ENCODE data around the gene COL6A5.

The COL6A5 gene

GRCh38 chr3:130529486-130530215 lies 184.2 kb downstream of the COL6A5 start:
- DNase-seq (ENCODE audit: low spot score) = no peak
- no peak for TF ChIP-seq CTCF (IDR thresholded peaks at IDR 0.05; ENCODE audit: borderline replicate concordance, control extremely low read depth, extremely low read depth, insufficient read depth, missing control alignments)
- in situ Hi-C loops (cut with MboI; ENCODE audit: low sequenced_read_pairs, unreplicated experiment) = no loop called here

- in situ Hi-C loops (cut with MboI; ENCODE audit: low sequenced_read_pairs, unreplicated experiment) = no loop called here
- DNase-seq (ENCODE audit: low spot score) = no peak
- no peak for TF ChIP-seq CTCF (IDR thresholded peaks at IDR 0.05; ENCODE audit: borderline replicate concordance, control extremely low read depth, extremely low read depth, insufficient read depth, missing control alignments)
Observed at GRCh38 chr3:130533247-130533646, 187.8 kb downstream of the COL6A5 start.

All from GM13976 (cell line).